ENCODE data around the gene TBC1D22B.

The TBC1D22B gene

DNA sequence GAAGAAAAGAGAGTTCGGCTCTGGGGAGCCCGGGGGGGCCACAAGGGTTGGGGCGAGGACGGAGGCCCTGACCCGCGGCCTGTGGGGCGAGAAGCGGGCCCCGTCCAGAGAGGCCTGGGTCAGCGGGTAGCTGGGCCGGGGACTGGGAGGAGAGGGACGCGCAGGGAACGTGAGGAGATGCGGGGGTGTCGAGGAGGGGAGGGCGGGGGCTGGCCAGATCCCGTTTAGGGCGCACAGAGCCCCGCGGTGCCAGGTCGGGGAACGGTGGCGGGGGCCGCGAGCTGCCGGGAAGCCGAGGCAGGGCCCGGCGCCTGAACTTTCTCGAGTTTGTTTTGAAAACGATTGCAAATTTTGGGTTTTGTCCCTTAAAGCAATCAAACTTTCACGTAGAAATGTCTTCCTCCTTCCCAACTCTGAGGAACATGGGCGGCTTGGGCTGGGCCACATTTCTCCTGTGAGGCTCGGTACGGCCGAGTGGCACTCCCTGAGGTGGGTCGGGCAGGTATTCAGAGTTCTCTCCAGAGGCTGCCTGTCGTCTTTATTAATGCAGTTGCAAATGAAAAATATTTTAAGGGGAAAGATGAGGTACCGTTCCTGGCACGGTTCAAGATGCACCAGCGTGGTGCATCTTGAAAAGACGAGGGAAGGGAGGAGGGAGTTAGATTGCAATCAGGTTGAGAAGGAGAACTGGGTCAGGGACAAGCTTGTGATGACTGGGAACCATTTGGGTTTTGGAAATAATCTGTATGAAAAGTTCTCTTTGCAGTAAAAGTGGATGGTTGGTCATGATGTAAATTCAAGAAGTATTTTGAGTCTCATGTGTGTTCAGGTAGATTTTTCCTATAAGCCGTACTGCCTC, 97.2 kb downstream of the TBC1D22B start:
- Histone ChIP-seq H2BK12ac (ENCODE audit: low read length) (no peak overlapping the region), H3K23ac (ENCODE audit: low read length) (no peak overlapping the region), H4K12ac (ENCODE audit: low read depth, low read length) (peak overlapping the region; percentile 91), H2BK5ac (ENCODE audit: low read depth, low read length, poor library complexity) (no peak overlapping the region), H3K36me3 (ENCODE audit: control insufficient read depth in 1 of 2, insufficient read depth in 2 of 2, low read length in 2 of 2) (no peaks in the 10 kb centered on the region), H3K14ac (ENCODE audit: low read length) (peak overlapping the region; percentile 88), H3K4me2 (ENCODE audit: low read length) (peak overlapping the region; percentile 85), H3K4me3 (ENCODE audit: low read depth, low read length) (peak overlapping the region; percentile 81), H3K27ac (ENCODE audit: low read depth, low read length) (no peak overlapping the region), H3K9ac (ENCODE audit: low read length) (peak overlapping the region; percentile 20), H3K79me1 (ENCODE audit: low read length) (peaks cover 6% of the 10 kb centered on the region), H3K27me3 (ENCODE audit: insufficient read depth, low read length) (no peaks in the 10 kb centered on the region), H4K91ac (ENCODE audit: low read depth, low read length) (peak overlapping the region; percentile 77), H3K9me3 (ENCODE audit: insufficient read depth, low read depth, low read length) (no peaks in the 10 kb centered on the region), H2AK5ac (ENCODE audit: low read length) (no peak overlapping the region), H4K8ac (ENCODE audit: low read depth, low read length) (peak overlapping the region; percentile 96), H2AFZ (ENCODE audit: insufficient read depth, low read length, poor library complexity) (peak overlapping the region; percentile 91), H3K18ac (ENCODE audit: low read length) (peak overlapping the region; percentile 80), H3K4me1 (ENCODE audit: control insufficient read depth in 1 of 2, insufficient read depth in 2 of 2, low read length in 2 of 2) (peaks cover 3 to 4% of the 10 kb centered on the region in 2 experiments), H3K79me2 (ENCODE audit: control insufficient read depth, insufficient read depth, low read length, poor library complexity) (peaks cover 6% of the 10 kb centered on the region), H3K4ac (ENCODE audit: low read depth, low read length) (peak overlapping the region; percentile 56), H2BK120ac (ENCODE audit: insufficient read depth, low read length, poor library complexity) (no peak overlapping the region)
- WGBS (ENCODE audit: extremely low coverage, insufficient coverage, insufficient read length) = no CpG with 5 or more reads among the region's 44 CpGs
- DNase-seq = peak in 1 of 2 donors; percentile 17

DNA sequence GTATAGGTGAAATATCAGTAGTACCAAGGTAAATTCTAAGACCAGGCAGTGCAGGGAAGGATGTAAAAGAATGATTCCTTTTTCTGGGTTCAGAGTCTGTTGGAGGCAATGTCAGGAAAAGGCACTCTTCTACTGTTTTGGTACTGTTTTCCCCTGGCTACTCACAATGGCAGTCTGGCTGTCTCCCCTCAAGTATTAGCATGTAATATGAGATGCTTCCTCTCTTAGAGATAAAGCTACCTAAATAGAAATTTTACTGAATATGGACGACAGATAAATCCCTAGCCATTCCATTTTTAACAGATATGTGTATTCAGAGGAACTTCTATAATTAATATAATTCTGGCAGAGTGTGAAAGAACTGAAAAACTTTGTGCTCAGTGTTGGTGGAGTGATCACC, 99.7 kb downstream of the TBC1D22B start:
- H2BK120ac ChIP-seq (ENCODE audit: insufficient read depth, low read length, poor library complexity) = no peak overlapping the region
- no peak overlapping the region for H3K14ac ChIP-seq (ENCODE audit: low read length)
- WGBS (ENCODE audit: extremely low coverage, insufficient coverage, insufficient read length) = no CpG with 5 or more reads among the region's 1 CpG
- H3K79me1 ChIP-seq (ENCODE audit: low read length) = peaks cover 6% of the 10 kb centered on the region
- peaks cover 0 to 4% of the 10 kb centered on the region in 2 experiments for H3K36me3 ChIP-seq (ENCODE audit: control insufficient read depth in 1 of 2, insufficient read depth in 2 of 2, low read length in 2 of 2)
- no peak overlapping the region for H2BK5ac ChIP-seq (ENCODE audit: low read depth, low read length, poor library complexity)
- H2BK12ac ChIP-seq (ENCODE audit: low read length) = no peak overlapping the region
- no peak overlapping the region for H2AFZ ChIP-seq (ENCODE audit: insufficient read depth, low read length, poor library complexity)
- H2AK5ac ChIP-seq (ENCODE audit: low read length) = no peak overlapping the region
- H4K12ac ChIP-seq (ENCODE audit: low read depth, low read length) = no peak overlapping the region
- H4K8ac ChIP-seq (ENCODE audit: low read depth, low read length) = no peak overlapping the region
- H3K4ac ChIP-seq (ENCODE audit: low read depth, low read length) = no peak overlapping the region
- no peak overlapping the region for H3K18ac ChIP-seq (ENCODE audit: low read length)
- no peak for DNase-seq
- H3K4me3 ChIP-seq (ENCODE audit: low read depth, low read length) = no peak overlapping the region
- H3K27ac ChIP-seq (ENCODE audit: low read depth, low read length) = no peak overlapping the region
- no peaks in the 10 kb centered on the region for H3K9me3 ChIP-seq (ENCODE audit: insufficient read depth, low read depth, low read length)
- H3K4me2 ChIP-seq (ENCODE audit: low read length) = no peak overlapping the region
- H3K79me2 ChIP-seq (ENCODE audit: control insufficient read depth, insufficient read depth, low read length, poor library complexity) = peaks cover 6% of the 10 kb centered on the region
- no peaks in the 10 kb centered on the region for H3K27me3 ChIP-seq (ENCODE audit: insufficient read depth, low read length)
- peaks cover 3 to 4% of the 10 kb centered on the region in 2 experiments for H3K4me1 ChIP-seq (ENCODE audit: control insufficient read depth in 1 of 2, insufficient read depth in 2 of 2, low read length in 2 of 2)
- no peak overlapping the region for H3K23ac ChIP-seq (ENCODE audit: low read length)
- no peak overlapping the region for H3K9ac ChIP-seq (ENCODE audit: low read length)
- no peak overlapping the region for H4K91ac ChIP-seq (ENCODE audit: low read depth, low read length)

DNA sequence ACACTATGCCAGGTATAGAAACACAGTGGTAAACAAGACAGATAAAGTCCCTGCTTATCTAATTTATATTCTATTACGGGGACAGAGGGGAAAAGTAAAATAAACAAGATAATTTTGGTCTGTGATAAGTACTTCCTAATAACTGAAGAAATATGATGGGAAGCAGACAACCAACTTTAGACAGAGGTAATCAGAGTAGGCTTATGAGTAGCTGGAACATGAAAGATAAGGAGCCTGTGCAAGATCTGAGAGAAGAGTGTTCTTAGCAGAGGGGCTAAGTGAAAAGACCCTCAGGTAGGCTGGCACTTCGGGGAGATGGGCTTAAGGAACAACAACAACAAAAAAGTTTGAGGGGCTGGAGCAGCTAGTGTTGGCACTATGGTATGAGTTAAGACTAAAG, 100.3 kb downstream of the TBC1D22B start:
- no peak overlapping the region for H3K27ac ChIP-seq (ENCODE audit: low read depth, low read length)
- H3K27me3 ChIP-seq (ENCODE audit: insufficient read depth, low read length) = no peaks in the 10 kb centered on the region
- WGBS (ENCODE audit: extremely low coverage, insufficient coverage, insufficient read length) = no CpG with 5 or more reads among the region's 2 CpGs
- H3K4me2 ChIP-seq (ENCODE audit: low read length) = no peak overlapping the region
- H2BK12ac ChIP-seq (ENCODE audit: low read length) = no peak overlapping the region
- H3K9me3 ChIP-seq (ENCODE audit: insufficient read depth, low read depth, low read length) = no peaks in the 10 kb centered on the region
- H3K4me3 ChIP-seq (ENCODE audit: low read depth, low read length) = no peak overlapping the region
- no peak overlapping the region for H2AK5ac ChIP-seq (ENCODE audit: low read length)
- no peak for DNase-seq
- H2BK5ac ChIP-seq (ENCODE audit: low read depth, low read length, poor library complexity) = no peak overlapping the region
- H3K14ac ChIP-seq (ENCODE audit: low read length) = no peak overlapping the region
- no peak overlapping the region for H3K18ac ChIP-seq (ENCODE audit: low read length)
- H4K8ac ChIP-seq (ENCODE audit: low read depth, low read length) = no peak overlapping the region
- no peak overlapping the region for H4K12ac ChIP-seq (ENCODE audit: low read depth, low read length)
- peaks cover 6% of the 10 kb centered on the region for H3K79me2 ChIP-seq (ENCODE audit: control insufficient read depth, insufficient read depth, low read length, poor library complexity)
- H2AFZ ChIP-seq (ENCODE audit: insufficient read depth, low read length, poor library complexity) = no peak overlapping the region
- H3K36me3 ChIP-seq (ENCODE audit: control insufficient read depth in 1 of 2, insufficient read depth in 2 of 2, low read length in 2 of 2) = peaks cover 0 to 4% of the 10 kb centered on the region in 2 experiments
- H3K4ac ChIP-seq (ENCODE audit: low read depth, low read length) = no peak overlapping the region
- H3K23ac ChIP-seq (ENCODE audit: low read length) = no peak overlapping the region
- H3K4me1 ChIP-seq (ENCODE audit: control insufficient read depth in 1 of 2, insufficient read depth in 2 of 2, low read length in 2 of 2) = peaks cover 3 to 4% of the 10 kb centered on the region in 2 experiments
- peaks cover 6% of the 10 kb centered on the region for H3K79me1 ChIP-seq (ENCODE audit: low read length)
- H2BK120ac ChIP-seq (ENCODE audit: insufficient read depth, low read length, poor library complexity) = no peak overlapping the region
- no peak overlapping the region for H4K91ac ChIP-seq (ENCODE audit: low read depth, low read length)
- no peak overlapping the region for H3K9ac ChIP-seq (ENCODE audit: low read length)

DNA sequence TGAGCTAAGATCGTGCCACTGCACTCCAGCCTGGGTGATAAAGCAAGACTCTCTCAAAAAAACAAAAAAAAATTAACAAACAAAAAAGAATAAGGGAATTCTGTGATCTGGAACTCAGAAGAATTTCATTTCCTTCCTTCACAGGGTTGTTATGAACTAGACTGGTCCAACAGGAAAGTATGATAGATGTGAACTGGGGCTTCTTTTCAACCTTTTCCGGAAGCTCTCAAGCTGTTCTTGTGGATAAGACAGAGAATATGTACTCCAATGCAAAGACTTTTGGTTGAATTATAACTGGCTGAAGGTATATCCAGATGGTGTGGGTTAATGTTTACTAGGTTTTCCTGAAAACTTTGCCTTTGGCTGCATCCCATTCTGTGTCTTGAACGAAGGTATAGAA, 101.5 kb downstream of the TBC1D22B start:
- Histone ChIP-seq H3K27ac (ENCODE audit: low read depth, low read length) (no peak overlapping the region), H4K91ac (ENCODE audit: low read depth, low read length) (no peak overlapping the region), H3K4ac (ENCODE audit: low read depth, low read length) (no peak overlapping the region), H2AK5ac (ENCODE audit: low read length) (no peak overlapping the region), H4K12ac (ENCODE audit: low read depth, low read length) (no peak overlapping the region), H3K14ac (ENCODE audit: low read length) (no peak overlapping the region), H3K4me3 (ENCODE audit: low read depth, low read length) (no peak overlapping the region), H3K4me2 (ENCODE audit: low read length) (no peak overlapping the region), H3K27me3 (ENCODE audit: insufficient read depth, low read length) (no peaks in the 10 kb centered on the region), H3K4me1 (ENCODE audit: control insufficient read depth in 1 of 2, insufficient read depth in 2 of 2, low read length in 2 of 2) (peaks cover 3 to 4% of the 10 kb centered on the region in 2 experiments), H3K18ac (ENCODE audit: low read length) (no peak overlapping the region), H2AFZ (ENCODE audit: insufficient read depth, low read length, poor library complexity) (no peak overlapping the region), H3K79me1 (ENCODE audit: low read length) (peaks cover 4% of the 10 kb centered on the region), H3K79me2 (ENCODE audit: control insufficient read depth, insufficient read depth, low read length, poor library complexity) (peaks cover 5% of the 10 kb centered on the region), H4K8ac (ENCODE audit: low read depth, low read length) (no peak overlapping the region), H2BK120ac (ENCODE audit: insufficient read depth, low read length, poor library complexity) (no peak overlapping the region), H3K9ac (ENCODE audit: low read length) (no peak overlapping the region), H2BK12ac (ENCODE audit: low read length) (no peak overlapping the region), H3K36me3 (ENCODE audit: control insufficient read depth in 1 of 2, insufficient read depth in 2 of 2, low read length in 2 of 2) (peaks cover 0 to 4% of the 10 kb centered on the region in 2 experiments), H3K23ac (ENCODE audit: low read length) (no peak overlapping the region), H3K9me3 (ENCODE audit: insufficient read depth, low read depth, low read length) (no peaks in the 10 kb centered on the region), H2BK5ac (ENCODE audit: low read depth, low read length, poor library complexity) (no peak overlapping the region)
- no CpG with 5 or more reads among the region's 3 CpGs for WGBS (ENCODE audit: extremely low coverage, insufficient coverage, insufficient read length)
- no peak for DNase-seq

Measured in trophoblast cell (in vitro differentiated cells and primary cell).